RWPE2 (cell line): Measurements from ENCODE around the gene TSEN15.
A peak's percentile ranks its signal among the peaks of the same experiment; 100 is the strongest.

Experiments used
- ATAC-seq: fragments of 200-7000 bp; cut with Tn5 transposase; 3 replicates; pipeline ENCODE4 v1.9.1; 2021; ENCODE audit warnings: low read depth
- DNase-seq: peaks from one replicate; pipeline ENCODE4 v3.0.0-alpha.2; 2020; ENCODE audit warnings: low spot score
- H3K27ac ChIP-seq: fragments of 450-650 bp; 2 replicates; pipeline ENCODE4 v1.5.1; 2017; ENCODE audit warnings: mild to moderate bottlenecking; ENCODE audit not compliant: poor library complexity, severe bottlenecking
- H3K27me3 ChIP-seq: fragments of 250-450 bp; sonication (Bioruptor Pico); 2 replicates; pipeline ENCODE4 v1.5.1; 2021; ENCODE audit warnings: mild to moderate bottlenecking, moderate library complexity; ENCODE audit not compliant: insufficient read depth, poor library complexity, severe bottlenecking
- H3K36me3 ChIP-seq: fragments of 250-450 bp; sonication (Bioruptor Pico); 2 replicates; pipeline ENCODE4 v1.5.1; 2020; ENCODE audit warnings: low read depth, mild to moderate bottlenecking, moderate library complexity
- H3K4me1 ChIP-seq: fragments of 250-450 bp; sonication (Bioruptor Pico); 2 replicates; pipeline ENCODE4 v1.5.1; 2021; ENCODE audit warnings: mild to moderate bottlenecking, moderate library complexity; ENCODE audit not compliant: insufficient read depth, poor library complexity, severe bottlenecking
- H3K4me3 ChIP-seq: fragments of 250-450 bp; sonication (Bioruptor Pico); 2 replicates; pipeline ENCODE4 v1.5.1; 2021; ENCODE audit warnings: mild to moderate bottlenecking, moderate library complexity; ENCODE audit not compliant: severe bottlenecking
- H3K9me3 ChIP-seq: fragments of 250-450 bp; sonication (Bioruptor Pico); 2 replicates; pipeline ENCODE4 v1.5.1; 2021; ENCODE audit warnings: mild to moderate bottlenecking, moderate library complexity; ENCODE audit not compliant: severe bottlenecking
- CTCF ChIP-seq: fragments of 450-650 bp; IDR thresholded peaks from one replicate; pipeline ENCODE4 v1.5.1; 2017; ENCODE audit warnings: mild to moderate bottlenecking, moderate library complexity; ENCODE audit not compliant: poor library complexity, severe bottlenecking

The TSEN15 gene

DNA sequence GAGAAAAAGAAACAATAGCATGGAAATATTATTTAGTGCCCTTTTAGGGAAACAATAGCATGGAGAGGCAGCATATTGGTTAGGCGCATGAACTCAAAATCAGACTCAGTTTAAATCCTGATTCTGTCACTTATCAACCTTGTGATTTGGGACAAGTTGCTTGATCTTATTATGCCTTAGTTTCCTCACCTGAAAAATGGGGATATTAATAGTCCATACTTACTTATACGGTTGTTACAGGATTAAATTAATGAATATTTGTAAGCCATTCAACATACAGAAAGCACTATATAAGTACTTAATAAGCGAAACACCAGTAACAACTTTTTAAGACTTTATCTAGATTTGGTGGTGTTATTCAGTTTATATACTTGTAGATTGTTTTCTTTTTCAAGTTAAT, 1.2 kb downstream of the TSEN15 start:
- Histone ChIP-seq H3K27me3 (peaks cover 3% of the 10 kb centered on the region), H3K9me3 (no peaks in the 10 kb centered on the region), H3K4me1 (peaks cover 15% of the 10 kb centered on the region), H3K4me3 (peak overlapping the region; percentile 91), H3K27ac (no peak overlapping the region), H3K36me3 (peaks cover 38% of the 10 kb centered on the region)
- no peak for TF ChIP-seq CTCF
- DNase-seq (no peak), ATAC-seq (no peak)

DNA sequence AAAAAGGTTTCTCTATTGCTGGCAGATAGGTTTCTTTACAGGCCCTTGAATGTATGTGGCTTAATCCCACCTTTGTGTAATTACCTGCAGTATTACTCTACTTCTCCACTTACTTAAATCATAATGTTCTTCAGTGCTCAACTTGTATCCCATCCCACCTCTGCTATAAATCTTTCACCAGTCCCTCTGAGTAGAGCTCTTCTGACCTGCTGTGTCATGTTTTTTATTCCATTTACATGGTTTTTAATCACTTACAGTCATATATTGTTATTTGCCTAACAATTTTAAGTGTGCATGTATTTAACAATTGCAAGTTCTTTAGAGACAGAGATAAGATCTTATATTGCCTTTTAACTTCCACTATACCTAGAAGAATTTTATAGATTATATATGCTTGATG, 2.4 kb downstream of the TSEN15 start:
- no peak for TF ChIP-seq CTCF
- no peak overlapping the region for H3K4me3 ChIP-seq

DNA sequence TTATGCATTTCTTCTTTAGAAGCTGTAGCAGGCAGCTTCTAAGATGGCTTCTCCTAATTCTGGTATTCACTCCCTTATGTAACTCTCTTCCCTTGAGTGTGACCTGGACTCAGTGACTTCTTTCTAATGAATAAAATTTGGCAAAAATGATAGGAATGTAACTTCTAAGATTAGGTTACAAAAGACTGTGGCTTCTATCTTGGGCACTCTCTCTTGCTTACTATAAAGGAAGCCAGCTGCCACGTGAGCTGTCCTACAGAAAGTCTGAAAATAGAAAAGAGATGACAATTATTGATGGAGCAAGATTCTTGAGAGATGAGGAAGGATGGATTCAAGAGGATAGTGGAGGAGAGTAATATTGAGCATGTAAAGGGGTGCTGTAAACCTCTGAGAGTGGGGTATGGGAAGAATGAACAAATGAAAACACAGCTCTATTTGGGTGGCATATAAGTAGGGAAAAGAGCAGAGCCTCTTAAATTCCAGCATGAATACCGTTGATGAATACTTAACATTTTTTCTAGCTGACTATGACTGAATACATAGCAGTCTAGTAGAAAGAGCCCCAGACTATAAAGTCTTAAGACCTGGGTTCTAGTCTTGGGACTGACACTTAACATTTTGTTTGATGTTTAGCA, 5.5 kb downstream of the TSEN15 start:
- ATAC-seq: peak; percentile 73
- no peak for TF ChIP-seq CTCF
- peaks cover 11% of the 10 kb centered on the region for H3K4me1 ChIP-seq
- no peaks in the 10 kb centered on the region for H3K9me3 ChIP-seq
- peaks cover 81% of the 10 kb centered on the region for H3K36me3 ChIP-seq
- H3K4me3 ChIP-seq: no peak overlapping the region
- peak overlapping the region; percentile 22 for H3K27ac ChIP-seq
- DNase-seq: no peak
- H3K27me3 ChIP-seq: no peaks in the 10 kb centered on the region

More for the DNA sequence above, 2.4 kb downstream of the TSEN15 start:
- H3K27ac ChIP-seq: no peak overlapping the region
- peaks cover 15% of the 10 kb centered on the region for H3K4me1 ChIP-seq
- H3K9me3 ChIP-seq: no peaks in the 10 kb centered on the region
- ATAC-seq (no peak), DNase-seq (no peak)
- peaks cover 50% of the 10 kb centered on the region for H3K36me3 ChIP-seq
- peaks cover 3% of the 10 kb centered on the region for H3K27me3 ChIP-seq

DNA sequence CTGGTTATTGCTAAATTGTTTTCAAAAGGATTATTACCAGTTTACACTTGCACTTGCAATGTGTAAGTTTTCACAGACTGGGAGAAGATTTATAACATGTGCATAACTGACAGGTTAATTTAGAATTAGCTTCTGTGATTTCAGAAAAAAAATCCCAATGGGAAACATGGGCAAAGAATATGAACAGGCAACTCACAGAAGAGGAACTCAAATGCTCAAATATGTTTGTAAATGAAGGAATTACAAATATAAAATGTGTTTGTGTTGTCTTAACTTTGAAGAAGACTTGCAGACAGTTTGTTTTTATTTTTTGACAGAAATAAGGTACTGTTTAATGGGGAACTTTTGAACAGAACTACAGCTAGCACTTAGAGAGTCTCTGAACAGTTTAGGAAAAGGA, 8.4 kb downstream of the TSEN15 start:
- Histone ChIP-seq H3K9me3 (no peaks in the 10 kb centered on the region), H3K4me3 (no peak overlapping the region), H3K36me3 (peaks cover 83% of the 10 kb centered on the region), H3K27me3 (peaks cover 2% of the 10 kb centered on the region), H3K27ac (no peak overlapping the region), H3K4me1 (peaks cover 11% of the 10 kb centered on the region)
- no peak for TF ChIP-seq CTCF
- DNase-seq: no peak
- no peak for ATAC-seq

- ATAC-seq: no peak
- peaks cover 2% of the 10 kb centered on the region for H3K27me3 ChIP-seq
- H3K9me3 ChIP-seq: no peaks in the 10 kb centered on the region
- H3K4me3 ChIP-seq: no peak overlapping the region
- no peak overlapping the region for H3K27ac ChIP-seq
- peaks cover 11% of the 10 kb centered on the region for H3K4me1 ChIP-seq
- no peak for DNase-seq
- TF ChIP-seq CTCF: no peak
- peaks cover 83% of the 10 kb centered on the region for H3K36me3 ChIP-seq
These were observed 8.8 kb downstream of the TSEN15 start for GRCh38 chr1:184060316-184060715.
